ENCODE results near the gene GNG5. TPM values are rescaled to one million over a fixed set of nuclear protein-coding genes. Genes with fewer than 3 reads are reported as not detected.
"Not testable (repeated sequence)": the region's sequence is repeated elsewhere in the genome, so short reads cannot be mapped to it uniquely, and the experiment has no call there.

GNG5 gene
- total RNA-seq, 6 experiments from 2014 or later = 121 to 201 (median 145) TPM

GRCh38 chr1:84509029-84509428 lies 2.6 kb upstream of the GNG5 start:
- peaks cover 11% of the 10 kb centered on the region for H3K9me3 Mint-ChIP-seq

GRCh38 chr1:84508510-84508909 lies 2.1 kb upstream of the GNG5 start:
- Mint-ChIP-seq H3K27me3 (ENCODE audit: insufficient read depth) (no peaks in the 10 kb centered on the region; the same call in 1 of the 2 replicates), H3K4me3 (no peak overlapping the region), H3K4me1 (ENCODE audit: low read depth) (peaks cover 41% of the 10 kb centered on the region), H3K36me3 (ENCODE audit: low read depth) (peaks cover 23% of the 10 kb centered on the region), H3K27ac (peak overlapping the region; percentile 18; the same call in 1 of the 2 replicates), H3K9me3 (peaks cover 11% of the 10 kb centered on the region)
- DNase-seq = no peak
- TF ChIP-seq CTCF (IDR thresholded peaks at IDR 0.05) = no peak

More at GRCh38 chr1:84509029-84509428, 2.6 kb upstream of the GNG5 start:
- Mint-ChIP-seq H3K27me3 (ENCODE audit: insufficient read depth) (no peaks in the 10 kb centered on the region; the same call in 1 of the 2 replicates), H3K36me3 (ENCODE audit: low read depth) (peaks cover 22% of the 10 kb centered on the region), H3K27ac (no peak overlapping the region), H3K4me3 (no peak overlapping the region), H3K4me1 (ENCODE audit: low read depth) (peaks cover 36% of the 10 kb centered on the region)
- no peak for DNase-seq
- no peak for TF ChIP-seq CTCF (IDR thresholded peaks at IDR 0.05)

DNA sequence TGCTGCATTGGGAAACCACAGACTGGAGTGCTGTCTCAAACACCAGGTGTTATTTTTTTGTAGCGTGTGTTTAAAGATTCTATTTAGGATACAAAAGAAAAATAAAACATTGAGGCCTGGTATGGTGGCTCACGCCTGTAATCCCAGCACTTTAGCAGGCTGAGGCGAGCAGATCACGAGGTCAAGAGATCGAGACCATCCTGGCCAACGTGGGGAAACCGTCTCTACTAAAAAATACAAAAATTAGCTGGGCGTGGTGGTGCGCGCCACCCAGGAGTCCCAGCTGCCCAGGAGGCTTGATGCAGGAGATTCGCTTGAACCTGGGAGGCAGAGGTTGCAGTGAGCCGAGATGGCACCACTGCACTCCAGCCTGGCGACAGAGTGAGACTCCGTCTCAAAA lies 1.5 kb upstream of the GNG5 start:
- DNase-seq; H3K27me3 Mint-ChIP-seq (ENCODE audit: insufficient read depth); H3K27ac Mint-ChIP-seq: not testable (repeated sequence)
- Mint-ChIP-seq H3K9me3 (peaks cover 11% of the 10 kb centered on the region), H3K4me3 (peak overlapping the region; percentile 97; the same call in 1 of the 2 replicates), H3K36me3 (ENCODE audit: low read depth) (peaks cover 27% of the 10 kb centered on the region), H3K4me1 (ENCODE audit: low read depth) (peaks cover 47% of the 10 kb centered on the region)

DNA sequence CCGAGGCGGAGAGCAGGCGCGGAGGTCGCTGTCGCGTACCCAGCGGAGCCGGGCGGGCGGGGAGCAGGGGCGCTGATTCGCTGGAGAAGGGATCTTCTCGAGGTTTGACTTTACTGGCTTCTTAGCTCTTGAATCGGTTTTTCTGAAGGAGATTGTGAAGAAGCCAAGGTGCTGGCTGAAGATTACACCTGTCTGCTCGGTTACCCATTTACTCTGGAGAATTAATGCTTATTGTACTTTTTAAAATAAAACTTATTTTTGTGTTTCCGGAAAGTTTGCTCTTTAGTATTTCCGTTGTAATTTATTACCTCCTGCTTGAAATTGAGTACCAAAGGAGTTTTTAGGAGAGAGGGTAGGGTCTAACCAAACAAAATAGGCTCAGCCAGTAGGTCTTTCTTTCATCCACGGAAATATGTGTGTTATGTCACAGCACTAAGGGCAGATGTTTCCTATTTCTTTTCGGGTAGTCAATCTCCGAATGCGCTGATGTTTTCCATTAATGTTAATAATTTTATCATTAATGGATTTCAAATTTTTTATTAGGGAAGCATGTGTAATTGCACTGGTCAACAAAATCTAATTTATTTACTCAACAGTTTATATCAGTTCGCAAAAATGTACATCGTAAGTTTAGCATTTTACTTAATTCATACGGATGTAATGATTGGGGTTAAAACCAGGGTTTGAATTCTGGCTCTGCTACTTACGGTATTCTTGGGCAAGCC lies 510 bp upstream of the GNG5 start:
- no peaks in the 10 kb centered on the region; the same call in 1 of the 2 replicates for H3K27me3 Mint-ChIP-seq (ENCODE audit: insufficient read depth)
- H3K36me3 Mint-ChIP-seq (ENCODE audit: low read depth) = peaks cover 27% of the 10 kb centered on the region
- TF ChIP-seq CTCF (IDR thresholded peaks at IDR 0.05) = no peak
- H3K4me1 Mint-ChIP-seq (ENCODE audit: low read depth) = peaks cover 50% of the 10 kb centered on the region
- peak overlapping the region; percentile 99 for H3K27ac Mint-ChIP-seq
- H3K4me3 Mint-ChIP-seq = peak overlapping the region; percentile 97
- DNase-seq = no peak
- H3K9me3 Mint-ChIP-seq = peaks cover 11% of the 10 kb centered on the region

DNA sequence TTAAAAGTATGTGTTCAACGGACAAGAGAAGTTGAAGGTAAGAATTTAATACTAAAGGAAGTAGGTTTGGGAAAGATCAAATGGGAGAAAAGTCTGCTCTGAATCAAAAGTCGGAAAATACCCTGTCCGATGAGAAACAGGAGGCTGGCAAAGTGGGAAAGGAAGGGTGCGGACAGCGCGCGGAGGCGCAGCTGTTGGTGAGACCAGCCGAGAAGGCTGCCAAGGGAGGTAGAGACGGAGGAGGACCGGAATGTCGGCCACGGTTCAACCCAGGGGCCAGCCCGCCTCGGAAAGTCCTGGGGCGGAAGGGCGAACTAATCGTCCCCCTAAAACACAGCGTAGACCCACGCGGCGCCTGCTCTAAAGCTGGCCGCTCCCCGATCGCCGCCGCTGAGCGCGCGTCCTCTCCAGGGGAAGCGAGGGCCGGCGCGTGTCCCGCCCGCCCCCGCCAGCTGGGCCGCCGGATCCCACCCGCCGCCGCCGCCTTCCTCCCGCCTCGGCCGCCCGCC lies 834 bp downstream of the GNG5 start:
- peaks cover 11% of the 10 kb centered on the region for H3K9me3 Mint-ChIP-seq
- no peaks in the 10 kb centered on the region; the same call in 1 of the 2 replicates for H3K27me3 Mint-ChIP-seq (ENCODE audit: insufficient read depth)
- H3K36me3 Mint-ChIP-seq (ENCODE audit: low read depth) = peaks cover 36% of the 10 kb centered on the region
- H3K4me1 Mint-ChIP-seq (ENCODE audit: low read depth) = peaks cover 55% of the 10 kb centered on the region
- TF ChIP-seq CTCF (IDR thresholded peaks at IDR 0.05) = no peak
- DNase-seq = peak; percentile 28
- peak overlapping the region; percentile 97 for H3K4me3 Mint-ChIP-seq
- H3K27ac Mint-ChIP-seq = peak overlapping the region; percentile 99

All from HFFc6 (cell line).